IMR-90 (cell line): ENCODE data around the gene F12.

Source experiments
- CEBPB ChIP-seq: IDR thresholded peaks from 2 replicates; pipeline ENCODE4 v1.6.1; 2012; ENCODE audit warnings: low read depth, low read length, improper control_type of control experiment
- CTCF ChIP-seq: conservative IDR thresholded peaks from 2 replicates; pipeline ENCODE4 v1.5.1; 2012; ENCODE audit warnings: mild to moderate bottlenecking, low read depth, low read length, improper control_type of control experiment
- MAFK ChIP-seq: IDR thresholded peaks from 2 replicates; pipeline ENCODE4 v1.6.1; 2012; ENCODE audit warnings: low read depth, low read length, improper control_type of control experiment
- MAZ ChIP-seq: IDR thresholded peaks from 2 replicates; pipeline ENCODE4 v1.6.1; 2012; ENCODE audit warnings: low read depth, mild to moderate bottlenecking, low read length, improper control_type of control experiment, moderate library complexity, borderline replicate concordance
- MXI1 ChIP-seq: IDR thresholded peaks from 2 replicates; pipeline ENCODE4 v1.6.1; 2012; ENCODE audit warnings: low read depth, mild to moderate bottlenecking, low read length, moderate library complexity, borderline replicate concordance
- NFE2L2 ChIP-seq: fragments of 150-350 bp; IDR thresholded peaks from 2 replicates; pipeline ENCODE4 v1.6.1; 2016; ENCODE audit warnings: low read depth, mild to moderate bottlenecking, low read length
- POLR2A ChIP-seq: IDR thresholded peaks from 2 replicates; pipeline ENCODE4 v1.6.1; 2012; ENCODE audit warnings: mild to moderate bottlenecking, low read depth, low read length
- RAD21 ChIP-seq: IDR thresholded peaks from 2 replicates; pipeline ENCODE4 v1.6.1; 2012; ENCODE audit warnings: low read length, improper control_type of control experiment
- RCOR1 ChIP-seq: IDR thresholded peaks from 2 replicates; pipeline ENCODE4 v1.6.1; 2012; ENCODE audit warnings: mild to moderate bottlenecking, low read length, improper control_type of control experiment; ENCODE audit not compliant: insufficient replicate concordance
- SMC3 ChIP-seq: fragments of 150-350 bp; IDR thresholded peaks from 2 replicates; pipeline ENCODE4 v1.6.1; 2016; ENCODE audit warnings: low read depth, mild to moderate bottlenecking, antibody characterized with exemption, low read length, moderate library complexity

GRCh38 chr5:177431317-177432142 is 22.2 kb upstream of the F12 start:
- TF ChIP-seq CTCF (no peak), MXI1 (no peak), POLR2A (no peak), MAZ (no peak), MAFK (no peak), SMC3 (no peak), NFE2L2 (no peak), RAD21 (no peak), CEBPB (no peak), RCOR1 (no peak)
